HEK293 (cell line): Measurements from ENCODE around the gene DENND6B.
A peak's percentile ranks its signal among the peaks of the same experiment; 100 is the strongest.

ENCODE experiments used
- CTCF ChIA-PET: fragments of 350-600 bp; formaldehyde crosslinking; extraction: SDS; loops from one replicate; lab custom pipeline; 2021; ENCODE audit warnings: antibody characterized with exemption; lab: Yijun Ruan, JAX
- POLR2A ChIA-PET: fragments of 300-600 bp; formaldehyde crosslinking; extraction: SDS; loops from one replicate; lab custom pipeline; 2020; ENCODE audit warnings: antibody characterized with exemption, inconsistent platforms; lab: Yijun Ruan, JAX
- H3K27ac ChIP-seq: fragments of 200-500 bp; sonication (Bioruptor generic); 2 replicates; pipeline ENCODE4 v1.5.1; 2014; ENCODE audit warnings: low read depth, low read length, control low read depth, inconsistent platforms; ENCODE audit errors: extremely low read depth
- H3K36me3 ChIP-seq, 2 experiments: fragments of 200-500 bp in 1 of 2; sonication (Bioruptor generic) in 1 of 2; 1 replicate in 1 of 2; 2 replicates in 1 of 2; pipeline ENCODE4 v1.5.1; 2014 to 2017; ENCODE audit warnings: inconsistent platforms in 2 of 2, low read length in 2 of 2; ENCODE audit not compliant: control insufficient read depth in 2 of 2, insufficient read depth in 1 of 2
- H3K4me1 ChIP-seq: fragments of 200-500 bp; sonication (Bioruptor generic); 2 replicates; pipeline ENCODE4 v1.5.1; 2014; ENCODE audit warnings: mild to moderate bottlenecking, low read length, inconsistent platforms; ENCODE audit not compliant: control insufficient read depth, insufficient read depth
- H3K4me3 ChIP-seq: 2 replicates; pipeline ENCODE4 v1.5.1; 2011; ENCODE audit warnings: low read depth, mild to moderate bottlenecking, control low read depth, low read length, moderate library complexity
- H3K9me3 ChIP-seq: fragments of 200-500 bp; sonication (Bioruptor generic); 2 replicates; pipeline ENCODE4 v1.5.1; 2014; ENCODE audit warnings: low read depth, low read length, inconsistent platforms; ENCODE audit not compliant: control insufficient read depth, insufficient read depth
- KLF1 ChIP-seq: fragments of 450-650 bp; formaldehyde crosslinking; IDR thresholded peaks from 2 replicates; pipeline ENCODE4 v1.5.1; 2016; ENCODE audit warnings: missing biosample characterization, missing genetic modification characterization
- KLF8 ChIP-seq: fragments of 450-650 bp; formaldehyde crosslinking; IDR thresholded peaks from 2 replicates; pipeline ENCODE4 v1.5.1; 2016; ENCODE audit warnings: missing biosample characterization, missing genetic modification characterization
- KLF9 ChIP-seq: fragments of 450-650 bp; formaldehyde crosslinking; IDR thresholded peaks from 2 replicates; pipeline ENCODE4 v1.5.1; 2016; ENCODE audit warnings: missing biosample characterization, missing genetic modification characterization, low read depth
- TCF7L2 ChIP-seq: IDR thresholded peaks from 2 replicates; pipeline ENCODE4 v1.6.1; 2011; ENCODE audit warnings: low read depth, mild to moderate bottlenecking, inconsistent platforms, low read length, moderate library complexity, borderline replicate concordance
- ZNF548 ChIP-seq: fragments of 450-650 bp; formaldehyde crosslinking; IDR thresholded peaks from 2 replicates; pipeline ENCODE4 v1.5.1; 2016; ENCODE audit warnings: missing biosample characterization, missing genetic modification characterization
- ZNF677 ChIP-seq: fragments of 450-650 bp; IDR thresholded peaks from 2 replicates; pipeline ENCODE4 v1.5.0; 2018; ENCODE audit warnings: missing biosample characterization, mild to moderate bottlenecking, missing genetic modification characterization, moderate library complexity
- TF ChIP-seq, protein P1 (sequence below): fragments of 450-650 bp; formaldehyde crosslinking; IDR thresholded peaks from 2 replicates; pipeline ENCODE4 v1.5.1; 2016; ENCODE audit warnings: missing biosample characterization, missing genetic modification characterization
- TF ChIP-seq, protein P2 (sequence below): fragments of 450-650 bp; formaldehyde crosslinking; IDR thresholded peaks from 2 replicates; pipeline ENCODE4 v1.5.1; 2017; ENCODE audit warnings: missing biosample characterization, missing genetic modification characterization
- TF ChIP-seq, protein P3 (sequence below): fragments of 450-650 bp; formaldehyde crosslinking; IDR thresholded peaks from 2 replicates; pipeline ENCODE4 v1.5.1; 2017; ENCODE audit warnings: missing biosample characterization, missing genetic modification characterization
- TF ChIP-seq, protein P4 (sequence below): fragments of 450-650 bp; formaldehyde crosslinking; IDR thresholded peaks from 2 replicates; pipeline ENCODE4 v1.5.1; 2016; ENCODE audit warnings: missing biosample characterization, missing genetic modification characterization

Gene DENND6B

DNA sequence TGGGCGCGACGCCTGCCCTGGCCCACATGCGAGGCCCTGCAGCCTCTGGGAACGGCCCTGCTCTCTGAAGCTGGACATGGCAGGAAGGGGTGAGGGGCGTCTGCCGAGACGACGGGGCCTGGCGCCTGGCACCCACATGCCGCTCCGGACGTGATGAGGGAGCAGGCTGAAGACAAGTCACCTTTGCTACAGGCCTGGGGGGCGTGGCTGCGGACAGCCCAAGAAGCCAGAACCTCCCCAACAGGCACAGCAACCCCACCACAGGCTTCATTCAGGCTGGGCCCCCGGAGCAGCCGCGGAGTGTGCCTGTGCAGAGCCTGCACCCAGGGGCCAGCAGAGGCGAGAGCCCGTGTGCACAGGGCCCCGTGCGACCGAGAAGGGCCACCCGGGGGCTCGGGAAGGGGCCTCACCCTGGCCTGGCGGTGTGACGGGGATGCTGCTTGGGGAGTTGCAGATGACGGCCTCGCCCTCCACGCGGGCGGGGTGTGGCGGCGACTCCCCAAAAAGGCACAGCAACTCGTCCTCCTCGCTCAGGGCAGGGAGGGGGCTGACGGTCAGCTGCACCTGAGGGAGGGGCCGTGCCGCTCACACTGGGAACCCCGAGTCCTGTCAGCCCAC, 40.0 kb downstream of the DENND6B start:
- ChIA-PET POLR2A (no interaction called here), CTCF (interaction anchor here (1.0 to 1.2 kb wide), 2 partner anchors 14 to 55 kb away, joined by 5 read pairs; no protein-coding TSS in a partner anchor)
- peaks cover 0 to 93% of the 10 kb centered on the region in 2 experiments; a peak in 1 of 3 replicates for H3K36me3 ChIP-seq
- no peaks in the 10 kb centered on the region for H3K9me3 ChIP-seq
- no peak overlapping the region for H3K27ac ChIP-seq
- H3K4me3 ChIP-seq = no peak overlapping the region
- 0 out of 2 replicates have a peak, but pooled peaks have one; percentile 37 for TF ChIP-seq KLF8
- no peak for TF ChIP-seq TCF7L2
- TF ChIP-seq ZNF677 (tag by site-specific recombination) = no peak
- peak; percentile 95 for TF ChIP-seq KLF1 (tag by site-specific recombination)
- 0 out of 2 replicates have a peak, but pooled peaks have one; percentile 23 for TF ChIP-seq KLF9
- H3K4me1 ChIP-seq = no peaks in the 10 kb centered on the region

DNA sequence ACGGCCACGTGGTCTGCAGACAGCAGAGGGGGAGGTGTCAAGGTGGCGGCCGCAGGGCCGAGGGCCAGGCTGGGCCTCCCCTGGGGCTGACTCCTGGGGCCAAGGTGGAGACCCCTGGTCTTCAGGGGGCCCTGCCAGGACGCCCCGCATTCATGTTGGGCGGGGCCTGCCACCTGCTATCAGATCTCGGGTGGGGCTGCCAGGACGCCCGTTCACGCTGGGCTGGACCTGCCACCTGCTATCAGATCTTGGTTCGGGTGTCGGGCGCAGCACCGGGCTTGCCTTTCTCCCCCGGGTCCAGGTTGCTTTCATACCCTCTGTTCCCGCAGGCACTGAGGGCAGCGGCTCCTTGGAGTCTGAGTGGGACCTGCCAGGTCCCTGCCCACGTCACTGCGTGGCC, 40.5 kb downstream of the DENND6B start:
- TF ChIP-seq KLF8 (peak; percentile 66; the same call in 1 of the 2 replicates), KLF1 (tag by site-specific recombination) (peak; percentile 30; the same call in 1 of the 2 replicates), ZNF548 (no peak)
- H3K9me3 ChIP-seq = no peaks in the 10 kb centered on the region
- CTCF ChIA-PET = interaction anchor here (1.0 kb wide), 1 partner anchor 13 kb away, joined by 5 read pairs; no protein-coding TSS in a partner anchor
- POLR2A ChIA-PET = no interaction called here
- peaks cover 0 to 93% of the 10 kb centered on the region in 2 experiments; a peak in 1 of 3 replicates for H3K36me3 ChIP-seq
- H3K4me3 ChIP-seq = no peak overlapping the region
- no peak overlapping the region for H3K27ac ChIP-seq
- no peaks in the 10 kb centered on the region for H3K4me1 ChIP-seq

DNA sequence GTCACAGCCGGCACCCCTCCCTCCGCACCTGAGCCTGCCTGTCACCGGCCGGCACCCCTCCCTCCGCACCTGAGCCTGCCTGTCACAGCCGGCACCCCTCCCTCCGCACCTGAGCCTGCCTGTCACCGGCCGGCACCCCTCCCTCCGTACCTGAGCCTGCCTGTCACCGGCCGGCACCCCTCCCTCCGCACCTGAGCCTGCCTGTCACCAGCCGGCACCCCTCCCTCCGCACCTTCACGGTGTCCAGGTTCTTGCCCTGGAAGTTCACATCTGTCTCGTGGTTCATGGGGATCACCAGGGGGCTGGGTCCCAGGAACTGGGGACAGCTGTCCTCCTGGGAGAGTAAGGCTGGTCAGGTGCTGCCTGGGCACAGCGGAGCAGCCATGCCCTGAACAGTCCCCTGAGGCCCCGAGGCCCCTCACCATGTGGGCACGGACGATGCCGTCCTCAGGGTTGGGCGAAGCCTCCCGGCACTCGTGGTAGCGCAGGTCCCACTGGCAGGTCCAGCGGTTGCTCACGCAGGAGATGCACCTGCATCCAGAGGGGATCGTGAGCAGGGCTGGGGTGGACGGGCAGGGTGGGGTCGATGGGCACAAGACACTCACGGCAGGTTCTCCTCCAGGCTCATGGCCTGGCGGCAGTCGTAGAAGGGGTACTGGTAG, 41.1 kb downstream of the DENND6B start:
- POLR2A ChIA-PET = no interaction called here
- H3K36me3 ChIP-seq = peaks cover 0 to 93% of the 10 kb centered on the region in 2 experiments; a peak in 1 of 3 replicates
- H3K4me3 ChIP-seq = no peak overlapping the region
- CTCF ChIA-PET = interaction anchor here (1.0 kb wide), 1 partner anchor 13 kb away, joined by 5 read pairs; no protein-coding TSS in a partner anchor
- H3K27ac ChIP-seq = no peak overlapping the region
- H3K4me1 ChIP-seq = no peaks in the 10 kb centered on the region
- TF ChIP-seq, protein P1, sequence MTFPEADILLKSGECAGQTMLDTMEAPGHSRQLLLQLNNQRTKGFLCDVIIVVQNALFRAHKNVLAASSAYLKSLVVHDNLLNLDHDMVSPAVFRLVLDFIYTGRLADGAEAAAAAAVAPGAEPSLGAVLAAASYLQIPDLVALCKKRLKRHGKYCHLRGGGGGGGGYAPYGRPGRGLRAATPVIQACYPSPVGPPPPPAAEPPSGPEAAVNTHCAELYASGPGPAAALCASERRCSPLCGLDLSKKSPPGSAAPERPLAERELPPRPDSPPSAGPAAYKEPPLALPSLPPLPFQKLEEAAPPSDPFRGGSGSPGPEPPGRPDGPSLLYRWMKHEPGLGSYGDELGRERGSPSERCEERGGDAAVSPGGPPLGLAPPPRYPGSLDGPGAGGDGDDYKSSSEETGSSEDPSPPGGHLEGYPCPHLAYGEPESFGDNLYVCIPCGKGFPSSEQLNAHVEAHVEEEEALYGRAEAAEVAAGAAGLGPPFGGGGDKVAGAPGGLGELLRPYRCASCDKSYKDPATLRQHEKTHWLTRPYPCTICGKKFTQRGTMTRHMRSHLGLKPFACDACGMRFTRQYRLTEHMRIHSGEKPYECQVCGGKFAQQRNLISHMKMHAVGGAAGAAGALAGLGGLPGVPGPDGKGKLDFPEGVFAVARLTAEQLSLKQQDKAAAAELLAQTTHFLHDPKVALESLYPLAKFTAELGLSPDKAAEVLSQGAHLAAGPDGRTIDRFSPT (tag by site-specific recombination) = peak; percentile 56; the same call in 1 of the 2 replicates
- TF ChIP-seq, protein P2, sequence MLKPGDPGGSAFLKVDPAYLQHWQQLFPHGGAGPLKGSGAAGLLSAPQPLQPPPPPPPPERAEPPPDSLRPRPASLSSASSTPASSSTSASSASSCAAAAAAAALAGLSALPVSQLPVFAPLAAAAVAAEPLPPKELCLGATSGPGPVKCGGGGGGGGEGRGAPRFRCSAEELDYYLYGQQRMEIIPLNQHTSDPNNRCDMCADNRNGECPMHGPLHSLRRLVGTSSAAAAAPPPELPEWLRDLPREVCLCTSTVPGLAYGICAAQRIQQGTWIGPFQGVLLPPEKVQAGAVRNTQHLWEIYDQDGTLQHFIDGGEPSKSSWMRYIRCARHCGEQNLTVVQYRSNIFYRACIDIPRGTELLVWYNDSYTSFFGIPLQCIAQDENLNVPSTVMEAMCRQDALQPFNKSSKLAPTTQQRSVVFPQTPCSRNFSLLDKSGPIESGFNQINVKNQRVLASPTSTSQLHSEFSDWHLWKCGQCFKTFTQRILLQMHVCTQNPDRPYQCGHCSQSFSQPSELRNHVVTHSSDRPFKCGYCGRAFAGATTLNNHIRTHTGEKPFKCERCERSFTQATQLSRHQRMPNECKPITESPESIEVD (tag by site-specific recombination) = no peak
- no peaks in the 10 kb centered on the region for H3K9me3 ChIP-seq

DNA sequence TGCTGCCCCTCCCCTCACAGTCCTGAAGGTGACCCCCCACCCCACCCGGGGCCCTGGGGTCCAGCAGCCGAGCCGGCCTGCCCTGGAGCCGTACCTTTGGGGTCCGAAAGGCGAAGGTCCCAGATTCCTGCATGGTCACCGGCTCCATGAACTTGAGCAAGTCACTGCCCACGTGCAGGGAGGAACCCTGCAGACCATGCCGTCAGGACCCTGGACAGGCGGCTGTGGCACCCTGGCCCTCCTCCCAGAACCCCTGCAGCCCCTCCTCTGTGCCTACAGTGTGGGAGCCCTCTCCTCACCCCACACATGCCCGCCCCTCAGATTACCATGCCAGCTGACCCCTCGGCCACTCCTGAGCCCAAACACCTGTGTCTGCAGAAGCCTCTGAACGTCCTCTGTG, 42.3 kb downstream of the DENND6B start:
- peaks cover 0 to 93% of the 10 kb centered on the region in 2 experiments; a peak in 1 of 3 replicates for H3K36me3 ChIP-seq
- POLR2A ChIA-PET = no interaction called here
- TF ChIP-seq, protein P3, sequence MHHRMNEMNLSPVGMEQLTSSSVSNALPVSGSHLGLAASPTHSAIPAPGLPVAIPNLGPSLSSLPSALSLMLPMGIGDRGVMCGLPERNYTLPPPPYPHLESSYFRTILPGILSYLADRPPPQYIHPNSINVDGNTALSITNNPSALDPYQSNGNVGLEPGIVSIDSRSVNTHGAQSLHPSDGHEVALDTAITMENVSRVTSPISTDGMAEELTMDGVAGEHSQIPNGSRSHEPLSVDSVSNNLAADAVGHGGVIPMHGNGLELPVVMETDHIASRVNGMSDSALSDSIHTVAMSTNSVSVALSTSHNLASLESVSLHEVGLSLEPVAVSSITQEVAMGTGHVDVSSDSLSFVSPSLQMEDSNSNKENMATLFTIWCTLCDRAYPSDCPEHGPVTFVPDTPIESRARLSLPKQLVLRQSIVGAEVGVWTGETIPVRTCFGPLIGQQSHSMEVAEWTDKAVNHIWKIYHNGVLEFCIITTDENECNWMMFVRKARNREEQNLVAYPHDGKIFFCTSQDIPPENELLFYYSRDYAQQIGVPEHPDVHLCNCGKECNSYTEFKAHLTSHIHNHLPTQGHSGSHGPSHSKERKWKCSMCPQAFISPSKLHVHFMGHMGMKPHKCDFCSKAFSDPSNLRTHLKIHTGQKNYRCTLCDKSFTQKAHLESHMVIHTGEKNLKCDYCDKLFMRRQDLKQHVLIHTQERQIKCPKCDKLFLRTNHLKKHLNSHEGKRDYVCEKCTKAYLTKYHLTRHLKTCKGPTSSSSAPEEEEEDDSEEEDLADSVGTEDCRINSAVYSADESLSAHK (tag by site-specific recombination) = no peak
- TF ChIP-seq, protein P4, sequence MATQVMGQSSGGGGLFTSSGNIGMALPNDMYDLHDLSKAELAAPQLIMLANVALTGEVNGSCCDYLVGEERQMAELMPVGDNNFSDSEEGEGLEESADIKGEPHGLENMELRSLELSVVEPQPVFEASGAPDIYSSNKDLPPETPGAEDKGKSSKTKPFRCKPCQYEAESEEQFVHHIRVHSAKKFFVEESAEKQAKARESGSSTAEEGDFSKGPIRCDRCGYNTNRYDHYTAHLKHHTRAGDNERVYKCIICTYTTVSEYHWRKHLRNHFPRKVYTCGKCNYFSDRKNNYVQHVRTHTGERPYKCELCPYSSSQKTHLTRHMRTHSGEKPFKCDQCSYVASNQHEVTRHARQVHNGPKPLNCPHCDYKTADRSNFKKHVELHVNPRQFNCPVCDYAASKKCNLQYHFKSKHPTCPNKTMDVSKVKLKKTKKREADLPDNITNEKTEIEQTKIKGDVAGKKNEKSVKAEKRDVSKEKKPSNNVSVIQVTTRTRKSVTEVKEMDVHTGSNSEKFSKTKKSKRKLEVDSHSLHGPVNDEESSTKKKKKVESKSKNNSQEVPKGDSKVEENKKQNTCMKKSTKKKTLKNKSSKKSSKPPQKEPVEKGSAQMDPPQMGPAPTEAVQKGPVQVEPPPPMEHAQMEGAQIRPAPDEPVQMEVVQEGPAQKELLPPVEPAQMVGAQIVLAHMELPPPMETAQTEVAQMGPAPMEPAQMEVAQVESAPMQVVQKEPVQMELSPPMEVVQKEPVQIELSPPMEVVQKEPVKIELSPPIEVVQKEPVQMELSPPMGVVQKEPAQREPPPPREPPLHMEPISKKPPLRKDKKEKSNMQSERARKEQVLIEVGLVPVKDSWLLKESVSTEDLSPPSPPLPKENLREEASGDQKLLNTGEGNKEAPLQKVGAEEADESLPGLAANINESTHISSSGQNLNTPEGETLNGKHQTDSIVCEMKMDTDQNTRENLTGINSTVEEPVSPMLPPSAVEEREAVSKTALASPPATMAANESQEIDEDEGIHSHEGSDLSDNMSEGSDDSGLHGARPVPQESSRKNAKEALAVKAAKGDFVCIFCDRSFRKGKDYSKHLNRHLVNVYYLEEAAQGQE (tag by site-specific recombination) = 0 out of 2 replicates have a peak, but pooled peaks have one; percentile 43
- TF ChIP-seq, protein P1 (tag by site-specific recombination) = peak; percentile 47
- TF ChIP-seq, all 188 proteins: peak for 2
- H3K27ac ChIP-seq = no peak overlapping the region
- no peaks in the 10 kb centered on the region for H3K9me3 ChIP-seq
- H3K4me1 ChIP-seq = no peaks in the 10 kb centered on the region
- CTCF ChIA-PET = no interaction called here
- H3K4me3 ChIP-seq = no peak overlapping the region
